GM18951 (cell line): Measurements from ENCODE around the gene EHMT1.

Experiments
- POLR2A ChIP-seq: IDR thresholded peaks from 4 replicates; pipeline ENCODE4 v1.6.1; 2011; ENCODE audit warnings: mild to moderate bottlenecking; ENCODE audit not compliant: insufficient read length, insufficient read depth; ENCODE audit errors: extremely low read depth
- in situ Hi-C: fragments of 300-500 bp; cut with MboI; formaldehyde crosslinking; loops from one replicate; pipeline ENCODE4 v1.12.0; 2022; ENCODE audit warnings: low sequenced_read_pairs, mixed read lengths, inconsistent platforms; ENCODE audit not compliant: unreplicated experiment

EHMT1 gene

DNA sequence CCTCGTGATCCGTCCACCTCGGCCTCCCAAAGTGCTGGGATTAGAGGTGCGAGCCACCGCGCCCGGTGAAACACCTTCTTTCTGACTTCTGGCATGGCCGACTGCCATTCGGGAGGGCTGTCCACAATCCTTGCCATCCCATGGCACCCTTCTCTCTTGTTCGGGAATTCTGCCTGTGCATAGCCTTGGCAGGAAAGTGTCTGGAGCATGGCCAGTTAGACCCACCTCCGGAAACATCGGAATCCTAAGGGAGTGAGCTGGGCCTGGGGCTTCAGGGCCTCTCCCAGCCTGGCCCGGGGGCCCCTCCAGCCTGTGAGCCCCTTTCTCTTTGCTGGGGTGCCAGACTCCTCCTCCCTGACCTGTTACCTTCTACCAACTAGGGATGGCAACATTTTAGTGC, 14.9 kb upstream of the EHMT1 start:
- TF ChIP-seq POLR2A: no peak
- in situ Hi-C loops: no loop called here

DNA sequence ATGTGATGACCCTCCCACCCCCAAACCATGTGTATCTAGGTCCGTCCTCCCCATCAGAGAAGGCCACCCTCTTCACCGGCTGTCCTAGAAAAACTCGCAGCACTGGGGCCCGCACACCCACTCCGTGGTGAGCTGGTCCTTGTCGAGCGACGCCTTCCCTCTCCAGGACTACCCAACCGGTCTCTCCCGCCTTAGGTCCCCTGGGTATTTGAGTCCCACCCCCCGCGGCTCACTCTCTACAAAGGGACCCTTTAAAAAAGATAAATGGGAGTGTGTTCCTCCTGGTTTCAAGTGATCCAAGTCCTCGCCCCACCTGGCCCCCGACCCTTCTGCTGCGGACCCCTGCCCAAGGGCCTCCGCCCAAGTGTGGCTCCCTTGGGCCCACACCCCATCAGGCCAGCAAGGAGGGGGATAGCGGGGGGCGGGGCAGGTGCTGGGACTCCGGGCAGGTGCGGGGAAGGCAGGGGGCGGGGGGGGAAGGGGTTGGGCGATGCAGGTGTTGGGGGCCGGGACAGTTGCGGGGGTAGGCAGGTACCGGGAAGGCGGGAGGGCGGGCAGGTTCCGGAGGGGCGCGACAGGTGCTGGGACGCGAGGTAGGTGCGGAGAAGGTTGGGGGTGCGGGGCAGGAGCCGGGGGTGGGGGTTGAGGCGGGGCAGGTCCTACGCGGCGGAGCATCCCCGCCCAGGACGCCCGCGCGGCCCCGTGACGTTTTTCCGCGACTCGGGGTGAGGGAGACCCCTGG, 14.3 kb upstream of the EHMT1 start:
- no peak for TF ChIP-seq POLR2A
- in situ Hi-C loops: no loop called here

DNA sequence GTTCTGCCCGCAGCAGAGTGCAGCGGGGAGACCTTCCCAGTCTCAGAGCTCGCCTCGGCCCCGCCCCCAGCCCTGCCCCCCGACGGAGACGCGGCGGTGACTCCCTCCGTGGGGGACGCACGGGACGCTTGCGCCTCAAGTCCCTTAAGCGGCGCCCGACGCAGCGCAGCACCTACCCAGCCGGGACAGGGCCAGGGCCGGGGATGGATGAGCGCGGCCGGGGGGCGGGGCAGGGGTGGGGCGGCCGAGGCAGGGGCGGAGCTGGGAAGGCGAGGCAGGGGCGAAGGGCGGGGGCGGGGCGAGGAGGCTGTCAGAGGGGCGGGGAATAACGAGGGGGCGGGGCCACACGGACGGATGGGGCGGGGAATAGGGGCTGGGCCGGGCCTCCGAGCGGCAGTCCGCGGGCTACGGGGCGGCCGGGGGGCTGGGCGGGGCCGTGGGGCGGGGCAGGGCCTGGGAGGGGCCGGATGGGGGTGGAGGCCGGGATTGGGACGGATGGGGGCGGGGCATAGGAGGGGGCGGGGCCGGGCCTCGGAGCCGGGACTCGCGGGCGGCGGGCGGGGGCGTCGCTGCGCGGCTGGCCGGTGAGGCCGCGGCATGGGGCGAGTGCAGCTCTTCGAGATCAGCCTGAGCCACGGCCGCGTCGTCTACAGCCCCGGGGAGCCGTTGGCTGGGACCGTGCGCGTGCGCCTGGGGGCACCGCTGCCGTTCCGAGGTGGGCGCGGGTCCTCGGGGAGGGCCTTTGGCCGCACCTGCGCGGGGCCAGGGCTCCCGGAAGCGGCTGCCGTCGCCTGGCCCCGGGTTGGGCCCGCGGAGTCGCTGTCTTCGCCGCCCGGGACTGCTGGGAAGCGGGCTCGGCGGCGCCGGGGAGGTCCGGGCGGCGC, 13.4 kb upstream of the EHMT1 start, which contains the start of gene ARRDC1:
Gene ARRDC1, plus strand, starts transcription at position 566 of the 884 bp plus-strand sequence. Its CDS starts 32 bp downstream, at position 598.
- TF ChIP-seq POLR2A: peak; percentile 77
- in situ Hi-C loops: no loop called here

DNA sequence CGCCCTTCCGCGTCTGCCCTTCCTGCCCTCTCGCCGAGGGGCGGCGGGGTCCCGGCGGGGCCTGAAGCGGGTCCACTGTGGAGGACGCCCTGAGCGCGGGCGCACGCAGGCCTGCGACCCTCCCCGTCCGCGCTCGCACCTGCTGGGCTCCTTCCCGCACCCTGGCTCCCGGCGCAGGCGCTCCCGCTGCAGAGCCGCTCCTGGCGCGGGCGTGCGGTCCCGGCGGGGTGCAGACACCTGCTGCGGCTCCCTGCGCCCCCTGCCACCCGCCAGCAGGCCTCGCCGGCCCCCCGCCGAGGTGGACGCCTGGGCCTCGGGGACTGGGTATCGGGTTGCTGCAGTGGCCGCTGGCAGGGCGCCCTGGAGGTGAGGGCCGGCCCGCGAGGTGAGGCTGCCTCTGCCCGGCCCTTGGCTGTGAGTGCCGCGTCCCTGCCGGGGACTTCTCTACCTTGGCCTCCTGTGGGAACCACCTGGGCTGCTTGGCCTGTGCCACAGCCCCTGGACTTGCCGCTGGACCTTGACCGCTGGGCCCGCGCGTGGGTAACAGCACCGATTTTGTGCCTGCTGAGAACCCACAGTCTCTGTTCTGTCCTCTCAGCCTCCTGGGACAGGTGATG, 12.7 kb upstream of the EHMT1 start:
- in situ Hi-C loops: no loop called here
- TF ChIP-seq POLR2A: no peak

- TF ChIP-seq POLR2A: no peak
- in situ Hi-C loops: no loop called here
Measured at GRCh38 chr9:137606734-137607138, 12.1 kb upstream of the EHMT1 start.

DNA sequence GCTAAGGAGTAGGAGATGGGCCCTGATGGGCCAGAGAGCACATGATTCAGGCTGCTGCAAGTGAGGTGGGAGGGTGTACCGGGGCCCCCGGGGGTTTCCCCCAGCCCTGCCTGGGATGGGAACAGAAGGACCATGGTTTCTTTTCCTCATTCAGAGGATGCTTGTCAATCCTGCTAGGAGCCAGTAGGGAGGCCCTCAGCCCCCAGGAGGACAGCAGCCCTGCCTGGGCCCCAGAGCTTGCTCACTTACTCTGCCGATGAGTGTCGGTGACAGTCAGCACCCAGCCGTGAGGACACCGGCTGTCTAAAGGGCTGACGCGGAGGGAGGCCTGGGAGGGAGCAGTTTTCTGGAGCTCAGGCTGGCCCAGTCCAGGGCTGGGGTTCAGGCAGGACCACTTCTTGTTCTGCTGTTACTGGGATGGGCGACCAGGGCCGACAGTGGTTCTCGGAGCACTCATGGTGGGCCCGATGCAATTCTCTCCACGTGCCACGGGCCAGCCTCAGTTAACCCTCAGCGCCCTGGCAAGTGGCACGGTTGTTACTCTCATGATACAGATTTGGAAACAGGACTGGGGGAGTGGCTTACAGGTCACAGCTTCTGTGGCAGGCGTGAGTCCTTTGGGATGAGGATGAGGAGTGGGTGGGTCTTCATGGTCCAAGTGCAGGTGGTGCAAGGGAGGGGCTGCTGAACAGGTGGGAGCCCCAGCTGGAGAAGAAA, 11.5 kb upstream of the EHMT1 start:
- no peak for TF ChIP-seq POLR2A
- in situ Hi-C loops: no loop called here

- in situ Hi-C loops: no loop called here
- TF ChIP-seq POLR2A: no peak
Measured at GRCh38 chr9:137610944-137611343, 7.9 kb upstream of the EHMT1 start.

DNA sequence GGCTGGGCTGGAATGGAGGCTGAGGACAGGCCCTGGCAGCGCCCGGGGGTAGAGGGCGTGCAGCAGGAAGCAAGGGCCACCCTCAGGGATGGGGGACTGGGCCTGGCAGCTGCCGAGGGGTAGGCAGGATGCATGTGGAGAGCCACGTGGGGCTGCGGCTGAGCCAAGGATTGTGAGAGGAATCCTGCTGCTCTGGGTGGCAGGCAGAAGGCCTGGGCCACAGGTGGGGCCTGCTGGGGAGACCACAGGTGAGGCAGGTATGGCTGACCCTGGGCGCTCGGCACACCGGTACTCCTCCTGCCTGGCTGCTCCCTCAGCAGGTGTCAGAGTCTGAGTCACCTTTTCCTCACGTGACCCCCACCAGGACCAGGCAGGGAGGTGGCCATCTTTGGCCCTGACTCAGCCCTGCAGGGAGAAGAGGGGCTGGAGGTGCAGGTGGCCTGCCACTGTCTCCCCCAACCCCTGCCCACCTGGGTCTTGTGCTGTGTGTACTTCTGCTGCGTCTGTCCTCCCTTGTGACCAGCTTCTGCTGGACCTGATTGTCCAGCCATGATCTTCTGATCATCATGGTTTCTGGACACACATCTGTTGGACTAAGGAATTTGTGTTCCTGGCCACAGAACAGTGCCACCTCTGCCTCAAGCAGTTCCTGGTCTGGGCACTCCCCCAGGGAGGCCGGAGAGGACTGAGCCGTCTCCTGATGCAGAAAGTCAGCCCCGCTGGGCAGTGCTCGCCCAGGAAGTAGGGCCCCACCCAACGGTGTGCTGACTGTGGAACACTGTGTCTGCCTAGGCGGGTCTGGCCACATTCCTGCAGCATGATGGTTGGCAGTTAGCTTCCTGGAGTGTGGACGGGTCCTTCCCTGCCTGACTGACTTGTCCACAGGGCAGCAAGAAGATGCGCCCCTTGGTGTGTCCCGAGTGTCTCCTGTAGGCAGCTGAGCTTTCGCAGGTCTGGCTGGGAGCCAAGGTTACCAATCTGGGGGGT, 6.9 kb upstream of the EHMT1 start:
- in situ Hi-C loops: no loop called here
- TF ChIP-seq POLR2A: no peak

DNA sequence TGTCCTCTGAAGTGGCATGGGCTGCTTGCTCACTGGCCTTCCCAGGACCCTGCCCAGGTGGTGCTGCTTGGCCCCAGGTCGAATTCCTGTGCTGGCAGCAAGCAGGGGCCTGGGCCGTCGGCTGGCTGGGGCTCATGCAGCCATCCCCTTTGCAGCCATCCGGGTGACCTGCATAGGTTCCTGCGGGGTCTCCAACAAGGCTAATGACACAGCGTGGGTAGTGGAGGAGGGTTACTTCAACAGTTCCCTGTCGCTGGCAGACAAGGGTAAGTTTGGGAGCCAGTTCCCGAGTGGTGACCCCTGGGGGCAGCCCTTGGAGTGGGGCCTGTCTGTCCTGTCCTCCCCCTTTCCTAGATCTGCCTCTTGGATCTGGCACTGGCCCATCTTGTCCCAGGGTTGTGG, 6.1 kb upstream of the EHMT1 start:
- in situ Hi-C loops: no loop called here
- no peak for TF ChIP-seq POLR2A

DNA sequence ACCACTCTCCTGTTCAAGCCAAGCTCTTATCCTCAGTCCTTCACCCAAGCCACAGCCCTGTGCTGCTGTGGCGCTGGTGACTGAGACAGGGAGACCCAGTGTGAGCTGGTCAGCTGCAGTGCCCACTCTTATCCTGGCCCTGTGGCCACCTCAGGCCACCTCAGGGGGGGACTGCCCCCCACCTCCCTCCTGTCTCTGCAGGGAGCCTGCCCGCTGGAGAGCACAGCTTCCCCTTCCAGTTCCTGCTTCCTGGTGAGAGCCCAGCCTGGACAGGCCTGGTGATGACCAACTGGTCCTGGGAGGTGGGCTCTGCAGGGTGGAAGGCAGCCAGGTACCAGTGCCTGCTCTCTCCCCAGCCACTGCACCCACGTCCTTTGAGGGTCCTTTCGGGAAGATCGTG, 5.5 kb upstream of the EHMT1 start:
- in situ Hi-C loops: no loop called here
- TF ChIP-seq POLR2A: no peak

DNA sequence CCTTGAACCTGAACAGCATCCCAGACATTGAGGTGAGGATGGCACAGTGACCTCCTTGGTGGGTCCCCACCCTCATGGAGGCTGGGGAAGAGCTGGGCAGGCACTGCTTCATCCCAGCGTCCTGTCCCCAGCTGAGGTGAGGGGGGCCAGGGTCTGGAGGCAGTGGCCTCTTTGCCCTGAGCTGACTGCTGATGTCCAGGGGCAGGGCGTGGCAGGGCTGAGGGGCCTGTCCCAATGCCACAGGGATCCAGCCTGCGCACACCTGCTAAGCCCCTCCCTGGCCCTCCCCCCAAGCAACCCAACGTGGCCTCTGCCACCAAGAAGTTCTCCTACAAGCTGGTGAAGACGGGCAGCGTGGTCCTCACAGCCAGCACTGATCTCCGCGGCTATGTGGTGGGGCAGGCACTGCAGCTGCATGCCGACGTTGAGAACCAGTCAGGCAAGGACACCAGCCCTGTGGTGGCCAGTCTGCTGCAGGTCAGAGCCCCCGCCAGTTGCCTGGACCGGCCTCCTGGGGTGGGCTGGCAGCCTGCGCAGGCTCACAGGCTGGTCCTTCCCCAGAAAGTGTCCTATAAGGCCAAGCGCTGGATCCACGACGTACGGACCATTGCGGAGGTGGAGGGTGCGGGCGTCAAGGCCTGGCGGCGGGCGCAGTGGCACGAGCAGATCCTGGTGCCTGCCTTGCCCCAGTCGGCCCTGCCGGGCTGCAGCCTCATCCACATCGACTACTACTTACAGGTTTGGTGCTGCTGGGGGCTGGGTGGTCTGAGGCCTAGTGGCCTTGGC, 4.9 kb upstream of the EHMT1 start:
- peak; percentile 28 for TF ChIP-seq POLR2A
- in situ Hi-C loops: no loop called here
